ENCODE results near the gene MYH15. TPM values are rescaled to one million over a fixed set of nuclear protein-coding genes. Genes with fewer than 3 reads are reported as not detected.

MYH15 gene
- total RNA-seq, 1 donor from 2014 or later, result 0.05 TPM

GRCh38 chr3:108438542-108438941 is 71.9 kb downstream of the MYH15 start:
- no peak for TF ChIP-seq CTCF (IDR thresholded peaks at IDR 0.05)
- Mint-ChIP-seq H3K9me3 (ENCODE audit: low read depth) (no peaks in the 10 kb centered on the region), H3K36me3 (ENCODE audit: low read depth) (no peaks in the 10 kb centered on the region), H3K4me3 (ENCODE audit: unreplicated experiment) (no peak overlapping the region), H3K4me1 (ENCODE audit: low read depth) (no peaks in the 10 kb centered on the region), H3K27ac (ENCODE audit: unreplicated experiment) (no peak overlapping the region), H3K27me3 (ENCODE audit: low read depth) (no peaks in the 10 kb centered on the region)
- no peak for DNase-seq (ENCODE audit: low spot score)

- H3K4me1 Mint-ChIP-seq (ENCODE audit: low read depth), result no peaks in the 10 kb centered on the region
- peaks cover 3% of the 10 kb centered on the region for H3K9me3 Mint-ChIP-seq (ENCODE audit: low read depth)
- no peak overlapping the region for H3K27ac Mint-ChIP-seq (ENCODE audit: unreplicated experiment)
- H3K27me3 Mint-ChIP-seq (ENCODE audit: low read depth), result no peaks in the 10 kb centered on the region
- no peak for DNase-seq (ENCODE audit: low spot score)
- H3K4me3 Mint-ChIP-seq (ENCODE audit: unreplicated experiment), result no peak overlapping the region
- no peaks in the 10 kb centered on the region for H3K36me3 Mint-ChIP-seq (ENCODE audit: low read depth)
- TF ChIP-seq CTCF (IDR thresholded peaks at IDR 0.05), result peak; percentile 31
Measured at GRCh38 chr3:108437439-108437838, 73.0 kb downstream of the MYH15 start.

GRCh38 chr3:108433928-108434327 is 76.5 kb downstream of the MYH15 start:
- Mint-ChIP-seq H3K27me3 (ENCODE audit: low read depth) (no peaks in the 10 kb centered on the region), H3K4me1 (ENCODE audit: low read depth) (no peaks in the 10 kb centered on the region), H3K36me3 (ENCODE audit: low read depth) (no peaks in the 10 kb centered on the region), H3K27ac (ENCODE audit: unreplicated experiment) (no peak overlapping the region), H3K9me3 (ENCODE audit: low read depth) (peaks cover 3% of the 10 kb centered on the region), H3K4me3 (ENCODE audit: unreplicated experiment) (no peak overlapping the region)
- TF ChIP-seq CTCF (IDR thresholded peaks at IDR 0.05), result no peak
- DNase-seq (ENCODE audit: low spot score), result no peak

- Mint-ChIP-seq H3K9me3 (ENCODE audit: low read depth) (peaks cover 3% of the 10 kb centered on the region), H3K36me3 (ENCODE audit: low read depth) (no peaks in the 10 kb centered on the region), H3K4me1 (ENCODE audit: low read depth) (peaks cover 5% of the 10 kb centered on the region), H3K4me3 (ENCODE audit: unreplicated experiment) (no peak overlapping the region), H3K27ac (ENCODE audit: unreplicated experiment) (no peak overlapping the region), H3K27me3 (ENCODE audit: low read depth) (no peaks in the 10 kb centered on the region)
- DNase-seq (ENCODE audit: low spot score), result no peak
- no peak for TF ChIP-seq CTCF (IDR thresholded peaks at IDR 0.05)
Measured at GRCh38 chr3:108432431-108432830, 78.0 kb downstream of the MYH15 start.

- no peak for DNase-seq (ENCODE audit: low spot score)
Measured at GRCh38 chr3:108430540-108430939, 79.9 kb downstream of the MYH15 start.

More at GRCh38 chr3:108430540-108430939, 79.9 kb downstream of the MYH15 start:
- no peaks in the 10 kb centered on the region for H3K27me3 Mint-ChIP-seq (ENCODE audit: low read depth)
- peaks cover 3% of the 10 kb centered on the region for H3K9me3 Mint-ChIP-seq (ENCODE audit: low read depth)
- peaks cover 5% of the 10 kb centered on the region for H3K4me1 Mint-ChIP-seq (ENCODE audit: low read depth)
- H3K27ac Mint-ChIP-seq (ENCODE audit: unreplicated experiment), result no peak overlapping the region
- H3K4me3 Mint-ChIP-seq (ENCODE audit: unreplicated experiment), result no peak overlapping the region
- no peak for TF ChIP-seq CTCF (IDR thresholded peaks at IDR 0.05)
- no peaks in the 10 kb centered on the region for H3K36me3 Mint-ChIP-seq (ENCODE audit: low read depth)
